ENCODE measurements around the gene ACTL8.

DNA sequence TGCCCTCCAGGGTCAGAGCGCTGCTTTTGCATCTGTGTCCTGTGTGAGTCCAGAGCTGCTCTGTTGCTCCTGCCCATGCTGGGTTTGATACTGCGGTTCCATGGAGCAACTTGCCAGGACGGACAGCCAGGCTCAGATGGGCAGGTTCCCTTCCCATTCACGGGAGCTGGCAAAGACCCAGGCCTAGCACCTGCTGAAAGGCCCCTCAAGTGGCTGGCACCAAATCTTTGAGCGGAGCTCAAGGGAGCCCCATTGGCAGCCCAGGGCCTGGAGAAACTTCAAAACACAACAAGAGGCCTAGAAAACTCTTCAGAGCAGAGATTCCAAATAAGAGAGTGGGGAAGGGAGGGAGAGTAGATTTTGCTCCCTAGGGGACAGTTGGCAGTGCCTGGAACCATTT is 97.2 kb downstream of the ACTL8 start:
- TF ChIP-seq, protein P1, sequence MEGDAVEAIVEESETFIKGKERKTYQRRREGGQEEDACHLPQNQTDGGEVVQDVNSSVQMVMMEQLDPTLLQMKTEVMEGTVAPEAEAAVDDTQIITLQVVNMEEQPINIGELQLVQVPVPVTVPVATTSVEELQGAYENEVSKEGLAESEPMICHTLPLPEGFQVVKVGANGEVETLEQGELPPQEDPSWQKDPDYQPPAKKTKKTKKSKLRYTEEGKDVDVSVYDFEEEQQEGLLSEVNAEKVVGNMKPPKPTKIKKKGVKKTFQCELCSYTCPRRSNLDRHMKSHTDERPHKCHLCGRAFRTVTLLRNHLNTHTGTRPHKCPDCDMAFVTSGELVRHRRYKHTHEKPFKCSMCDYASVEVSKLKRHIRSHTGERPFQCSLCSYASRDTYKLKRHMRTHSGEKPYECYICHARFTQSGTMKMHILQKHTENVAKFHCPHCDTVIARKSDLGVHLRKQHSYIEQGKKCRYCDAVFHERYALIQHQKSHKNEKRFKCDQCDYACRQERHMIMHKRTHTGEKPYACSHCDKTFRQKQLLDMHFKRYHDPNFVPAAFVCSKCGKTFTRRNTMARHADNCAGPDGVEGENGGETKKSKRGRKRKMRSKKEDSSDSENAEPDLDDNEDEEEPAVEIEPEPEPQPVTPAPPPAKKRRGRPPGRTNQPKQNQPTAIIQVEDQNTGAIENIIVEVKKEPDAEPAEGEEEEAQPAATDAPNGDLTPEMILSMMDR (IDR thresholded peaks at IDR 0.05), result no peak
- no peak for TF ChIP-seq POLR2A (IDR thresholded peaks at IDR 0.05)
